Neural cell (in vitro differentiated cells): ENCODE measurements around the gene PXMP2. TPM values are rescaled to one million over a fixed set of nuclear protein-coding genes. Genes with fewer than 3 reads are reported as not detected.

Experiments used
- H2AFZ ChIP-seq: fragments of 200-600, 300-800 bp; sonication (generic), shearing (Covaris generic); 2 replicates; pipeline ENCODE4 v1.6.0; 2014; ENCODE audit warnings: low read depth, mild to moderate bottlenecking, antibody characterized with exemption, low read length, moderate library complexity
- H3F3A ChIP-seq: fragments of 200-600 bp; shearing (Covaris generic); 2 replicates; pipeline ENCODE4 v1.6.1; 2016; ENCODE audit warnings: mild to moderate bottlenecking, moderate library complexity, mixed read lengths, antibody characterized with exemption, low read length; ENCODE audit not compliant: insufficient read depth, poor library complexity, severe bottlenecking
- H3K27ac ChIP-seq: fragments of 200-600, 300-800 bp; sonication (generic), shearing (Covaris generic); 2 replicates; pipeline ENCODE4 v1.5.1; 2014; ENCODE audit warnings: mild to moderate bottlenecking, low read length, moderate library complexity
- H3K27me3 ChIP-seq: fragments of 300-800, 200-600 bp; sonication (generic), shearing (Covaris generic); 2 replicates; pipeline ENCODE4 v1.6.0; 2014; ENCODE audit warnings: mild to moderate bottlenecking, low read depth, low read length, moderate library complexity; ENCODE audit not compliant: insufficient read depth
- H3K36me3 ChIP-seq: fragments of 300-800, 200-600 bp; sonication (generic), shearing (Covaris generic); 2 replicates; pipeline ENCODE4 v1.5.1; 2014; ENCODE audit warnings: mild to moderate bottlenecking, antibody characterized with exemption, low read length, moderate library complexity; ENCODE audit not compliant: insufficient read depth
- H3K4me2 ChIP-seq: fragments of 300-800, 200-600 bp; sonication (generic), shearing (Covaris generic); 2 replicates; pipeline ENCODE4 v1.6.0; 2014; ENCODE audit warnings: mild to moderate bottlenecking, low read length
- H3K4me3 ChIP-seq: fragments of 300-800, 200-600 bp; sonication (generic), shearing (Covaris generic); 2 replicates; pipeline ENCODE4 v1.5.1; 2014; ENCODE audit warnings: mild to moderate bottlenecking, low read length, moderate library complexity
- H3K79me2 ChIP-seq: fragments of 200-600 bp; shearing (Covaris generic); replicated peaks from 2 replicates; pipeline ENCODE4 v1.6.0; 2014; ENCODE audit warnings: mild to moderate bottlenecking, low read length, moderate library complexity; ENCODE audit not compliant: insufficient read depth
- H3K9ac ChIP-seq: fragments of 300-800, 200-600 bp; sonication (generic), shearing (Covaris generic); 2 replicates; pipeline ENCODE4 v1.6.1; 2016; ENCODE audit warnings: mild to moderate bottlenecking, low read length, mixed read lengths
- H3K9me2 ChIP-seq: fragments of 200-600 bp; shearing (Covaris generic); 2 replicates; pipeline ENCODE4 v1.6.1; 2016; ENCODE audit warnings: mild to moderate bottlenecking, low read length, mixed read lengths; ENCODE audit not compliant: insufficient read depth
- H3K9me3 ChIP-seq: fragments of 200-600, 300-800 bp; sonication (generic), shearing (Covaris generic); 2 replicates; pipeline ENCODE4 v1.6.1; 2016; ENCODE audit warnings: mild to moderate bottlenecking, mixed run types, low read length, moderate library complexity, mixed read lengths
- H4K20me1 ChIP-seq: fragments of 200-600 bp; shearing (Covaris generic); 2 replicates; pipeline ENCODE4 v1.6.1; 2016; ENCODE audit warnings: mild to moderate bottlenecking, mixed run types; ENCODE audit not compliant: insufficient read depth
- CTCF ChIP-seq: fragments of 450-650 bp; IDR thresholded peaks from 2 replicates; pipeline ENCODE4 v1.5.1; 2014; ENCODE audit warnings: antibody characterized with exemption, mild to moderate bottlenecking, moderate library complexity; ENCODE audit not compliant: poor library complexity, severe bottlenecking
- EP300 ChIP-seq: fragments of 450-650 bp; conservative IDR thresholded peaks from 2 replicates; pipeline ENCODE4 v1.6.1; 2014; ENCODE audit warnings: antibody characterized with exemption, mild to moderate bottlenecking, moderate library complexity; ENCODE audit not compliant: poor library complexity, severe bottlenecking
- EZH2 ChIP-seq: fragments of 200-600, 300-800 bp; shearing (Covaris generic), sonication (generic); IDR thresholded peaks from 2 replicates; pipeline ENCODE4 v1.6.1; 2014; ENCODE audit warnings: antibody characterized with exemption, low read length, borderline replicate concordance, mild to moderate bottlenecking; ENCODE audit not compliant: insufficient read depth, poor library complexity, severe bottlenecking
- MXI1 ChIP-seq: fragments of 450-650 bp; conservative IDR thresholded peaks from 2 replicates; pipeline ENCODE4 v1.6.1; 2014; ENCODE audit warnings: antibody characterized with exemption, mild to moderate bottlenecking; ENCODE audit not compliant: poor library complexity, severe bottlenecking
- POLR2AphosphoS5 ChIP-seq: IDR thresholded peaks from 2 replicates; pipeline ENCODE4 v1.6.1; 2012
- RAD21 ChIP-seq: fragments of 450-650 bp; conservative IDR thresholded peaks from 2 replicates; pipeline ENCODE4 v1.6.1; 2014; ENCODE audit warnings: antibody characterized with exemption, mild to moderate bottlenecking, moderate library complexity
- REST ChIP-seq: IDR thresholded peaks from 2 replicates; pipeline ENCODE4 v1.6.1; 2012; ENCODE audit warnings: borderline replicate concordance
- SMC3 ChIP-seq: fragments of 450-650 bp; conservative IDR thresholded peaks from 2 replicates; pipeline ENCODE4 v1.6.1; 2014; ENCODE audit warnings: antibody characterized with exemption, mild to moderate bottlenecking, moderate library complexity; ENCODE audit not compliant: poor library complexity
- TAF1 ChIP-seq: IDR thresholded peaks from 2 replicates; pipeline ENCODE4 v1.6.1; 2012; ENCODE audit warnings: low read depth
- polyA plus RNA-seq: library from polyadenylated mRNA; depleted of rRNA; stranded (reverse); fragments of >200 nt; gene quantifications from 2 replicates; pipeline ENCODE4 v1.2.3, GENCODE V29; 2014

The PXMP2 gene
- polyA plus RNA-seq, 1 donor from 2014 or later: 95.8 TPM

- H3K9me3 ChIP-seq: no peaks in the 10 kb centered on the region
- H3K4me3 ChIP-seq: no peak overlapping the region
- no peaks in the 10 kb centered on the region for H4K20me1 ChIP-seq
- TF ChIP-seq MXI1 (no peak), POLR2AphosphoS5 (no peak), REST (no peak), RAD21 (no peak), EP300 (no peak), CTCF (no peak), SMC3 (no peak), TAF1 (no peak), EZH2 (no peak)
- H3K9me2 ChIP-seq: no peaks in the 10 kb centered on the region
- no peaks in the 10 kb centered on the region for H3K79me2 ChIP-seq
- no peaks in the 10 kb centered on the region for H3K36me3 ChIP-seq
- no peaks in the 10 kb centered on the region for H3F3A ChIP-seq
- H3K4me2 ChIP-seq: no peak overlapping the region
- no peak overlapping the region for H2AFZ ChIP-seq
- H3K27me3 ChIP-seq: no peaks in the 10 kb centered on the region
- H3K9ac ChIP-seq: no peak overlapping the region
- H3K27ac ChIP-seq: no peak overlapping the region
These were observed 29.1 kb upstream of the PXMP2 start for GRCh38 chr12:132658149-132658894.

GRCh38 chr12:132659146-132659545, 28.2 kb upstream of the PXMP2 start:
- Histone ChIP-seq H3K27ac (no peak overlapping the region), H3K27me3 (no peaks in the 10 kb centered on the region), H3K79me2 (no peaks in the 10 kb centered on the region), H3K4me2 (no peak overlapping the region), H4K20me1 (no peaks in the 10 kb centered on the region), H3K4me3 (no peak overlapping the region), H3K9me3 (no peaks in the 10 kb centered on the region), H3K36me3 (no peaks in the 10 kb centered on the region), H2AFZ (no peak overlapping the region), H3K9me2 (no peaks in the 10 kb centered on the region), H3F3A (no peaks in the 10 kb centered on the region), H3K9ac (no peak overlapping the region)
- TF ChIP-seq POLR2AphosphoS5 (no peak), REST (no peak)
